ENCODE results near the gene SPATA13.
"Not testable (repeated sequence)": the region's sequence is repeated elsewhere in the genome, so short reads cannot be mapped to it uniquely, and the experiment has no call there.

SPATA13 gene

GRCh38 chr13:24317835-24318234 lies 157.3 kb downstream of the SPATA13 start:
- in situ Hi-C loops (cut with HindIII; ENCODE audit: low pct_ligation_motif_present, low pct_unique_long_range_greater_than_20kb, low sequenced_read_pairs); DNase-seq: not testable (repeated sequence)

DNA sequence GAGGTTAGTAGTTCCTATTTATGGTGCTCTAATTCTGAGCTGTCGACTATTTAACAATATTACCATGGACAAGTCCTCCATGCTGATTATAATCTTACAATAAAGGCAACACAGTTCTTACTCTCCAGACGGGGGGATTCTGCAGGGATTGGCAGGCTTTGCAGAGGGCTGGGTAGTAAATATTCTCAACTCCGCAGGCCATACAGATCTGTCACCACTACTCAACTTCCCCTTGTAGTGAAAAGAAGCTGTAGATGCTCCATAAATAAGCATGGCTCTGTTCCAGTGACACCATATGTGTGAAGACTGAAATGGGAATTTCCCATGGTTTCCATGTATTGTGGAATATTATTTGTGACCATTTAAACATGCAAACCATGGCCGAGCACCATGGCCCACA lies 158.4 kb downstream of the SPATA13 start:
- in situ Hi-C loops (cut with HindIII; ENCODE audit: low pct_ligation_motif_present, low pct_unique_long_range_greater_than_20kb, low sequenced_read_pairs); DNase-seq: not testable (repeated sequence)

DNA sequence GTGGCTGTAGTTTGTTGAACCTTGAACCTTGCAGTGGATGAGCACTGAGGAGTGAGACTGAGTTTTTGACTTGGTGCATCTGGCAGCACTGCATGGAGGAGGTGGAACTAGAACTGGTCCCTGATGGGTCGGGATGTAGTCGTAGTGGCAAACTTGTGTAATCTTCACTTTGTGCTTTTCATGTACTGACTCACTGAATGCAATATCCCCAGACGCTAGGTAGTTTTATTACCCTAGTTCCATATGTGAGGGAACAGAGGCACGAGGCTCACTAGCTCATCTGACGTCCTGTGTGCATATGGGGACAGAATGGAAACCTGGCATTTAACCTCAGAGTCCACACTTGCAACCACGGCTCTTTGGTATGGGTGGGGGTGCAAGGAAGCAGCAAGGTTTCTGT lies 159.1 kb downstream of the SPATA13 start:
- DNase-seq; in situ Hi-C loops (cut with HindIII; ENCODE audit: low pct_ligation_motif_present, low pct_unique_long_range_greater_than_20kb, low sequenced_read_pairs): not testable (repeated sequence)

GRCh38 chr13:24321416-24321815 lies 160.9 kb downstream of the SPATA13 start:
- in situ Hi-C loops (cut with HindIII; ENCODE audit: low pct_ligation_motif_present, low pct_unique_long_range_greater_than_20kb, low sequenced_read_pairs); DNase-seq: not testable (repeated sequence)

- DNase-seq; in situ Hi-C loops (cut with HindIII; ENCODE audit: low pct_ligation_motif_present, low pct_unique_long_range_greater_than_20kb, low sequenced_read_pairs): not testable (repeated sequence)
Measured at GRCh38 chr13:24322470-24322869, 161.9 kb downstream of the SPATA13 start.

- in situ Hi-C loops (cut with HindIII; ENCODE audit: low pct_ligation_motif_present, low pct_unique_long_range_greater_than_20kb, low sequenced_read_pairs): no loop called here
- DNase-seq: no peak
Measured at GRCh38 chr13:24323036-24323738, 162.7 kb downstream of the SPATA13 start.

- in situ Hi-C loops (cut with HindIII; ENCODE audit: low pct_ligation_motif_present, low pct_unique_long_range_greater_than_20kb, low sequenced_read_pairs): no loop called here
- DNase-seq: no peak
Measured at GRCh38 chr13:24323739-24324075, 163.2 kb downstream of the SPATA13 start.

GRCh38 chr13:24327598-24327997 lies 167.1 kb downstream of the SPATA13 start:
- in situ Hi-C loops (cut with HindIII; ENCODE audit: low pct_ligation_motif_present, low pct_unique_long_range_greater_than_20kb, low sequenced_read_pairs); DNase-seq: not testable (repeated sequence)

- in situ Hi-C loops (cut with HindIII; ENCODE audit: low pct_ligation_motif_present, low pct_unique_long_range_greater_than_20kb, low sequenced_read_pairs): no loop called here
- DNase-seq: no peak
Measured at GRCh38 chr13:24328145-24328544, 167.6 kb downstream of the SPATA13 start.

- in situ Hi-C loops (cut with HindIII; ENCODE audit: low pct_ligation_motif_present, low pct_unique_long_range_greater_than_20kb, low sequenced_read_pairs): no loop called here
- DNase-seq: no peak
Measured at GRCh38 chr13:24338721-24339120, 178.2 kb downstream of the SPATA13 start.

- in situ Hi-C loops (cut with HindIII; ENCODE audit: low pct_ligation_motif_present, low pct_unique_long_range_greater_than_20kb, low sequenced_read_pairs): no loop called here
Measured at GRCh38 chr13:24339937-24340607, 179.6 kb downstream of the SPATA13 start.

DNA sequence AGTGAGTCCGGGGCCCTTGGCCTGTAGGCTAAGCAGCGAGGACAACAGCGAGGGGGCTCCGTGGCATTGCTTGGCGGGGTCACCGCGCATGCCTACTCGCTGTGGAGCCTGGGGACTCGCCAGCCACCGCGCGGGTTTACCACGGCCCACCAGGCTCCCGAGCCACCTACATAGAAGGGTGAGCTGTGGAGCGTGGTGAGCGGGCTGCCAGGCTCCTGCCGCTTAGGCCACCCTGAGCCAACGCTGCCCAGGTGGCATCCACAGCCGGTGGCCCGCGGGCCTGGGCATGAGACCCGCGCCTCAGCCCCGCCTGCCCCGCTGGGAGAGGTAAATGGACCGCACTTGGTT lies 180.1 kb downstream of the SPATA13 start:
- no peak for DNase-seq
- in situ Hi-C loops (cut with HindIII; ENCODE audit: low pct_ligation_motif_present, low pct_unique_long_range_greater_than_20kb, low sequenced_read_pairs): no loop called here

More at GRCh38 chr13:24339937-24340607, 179.6 kb downstream of the SPATA13 start:
- DNase-seq: no peak

DNA sequence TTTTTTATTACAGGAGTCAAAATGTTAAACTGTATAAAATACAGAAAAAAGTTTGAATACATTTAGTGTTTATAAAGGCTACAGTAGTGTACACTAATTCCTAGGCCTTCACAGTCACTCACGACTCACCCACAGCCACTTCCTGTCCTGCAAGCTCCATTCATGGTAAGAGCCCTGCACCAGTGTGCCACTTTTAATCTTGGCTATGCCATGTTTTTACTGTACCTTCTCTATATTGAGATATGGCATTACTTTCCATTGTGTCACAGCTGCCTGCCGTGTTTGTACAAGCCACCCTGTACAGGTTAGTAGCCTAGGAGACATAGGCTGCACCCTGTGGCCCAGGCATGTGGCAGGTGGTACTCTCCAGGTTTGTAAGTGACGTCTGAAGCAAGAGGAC lies 180.9 kb downstream of the SPATA13 start:
- in situ Hi-C loops (cut with HindIII; ENCODE audit: low pct_ligation_motif_present, low pct_unique_long_range_greater_than_20kb, low sequenced_read_pairs): no loop called here
- DNase-seq: no peak

DNA sequence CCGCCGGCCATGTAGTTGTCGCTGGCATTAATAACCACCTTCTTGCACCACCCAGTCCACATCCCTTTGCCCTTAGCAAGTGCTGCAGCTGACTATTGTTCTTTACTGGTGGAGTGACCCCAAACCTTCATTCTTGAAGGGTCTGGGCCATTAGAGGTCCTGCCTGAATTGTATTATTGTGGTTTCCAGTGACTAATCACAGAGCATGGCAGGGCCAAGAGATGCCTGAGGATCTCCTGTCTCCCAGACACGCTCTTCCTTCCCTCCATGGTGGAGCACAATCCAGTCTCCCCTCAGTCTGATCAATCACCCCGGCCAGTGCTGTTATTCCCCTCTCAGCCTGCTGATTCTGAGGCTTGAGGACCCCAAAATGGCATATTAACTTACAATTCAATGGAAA lies 187.9 kb downstream of the SPATA13 start:
- in situ Hi-C loops (cut with HindIII; ENCODE audit: low pct_ligation_motif_present, low pct_unique_long_range_greater_than_20kb, low sequenced_read_pairs): no loop called here
- DNase-seq: no peak

DNA sequence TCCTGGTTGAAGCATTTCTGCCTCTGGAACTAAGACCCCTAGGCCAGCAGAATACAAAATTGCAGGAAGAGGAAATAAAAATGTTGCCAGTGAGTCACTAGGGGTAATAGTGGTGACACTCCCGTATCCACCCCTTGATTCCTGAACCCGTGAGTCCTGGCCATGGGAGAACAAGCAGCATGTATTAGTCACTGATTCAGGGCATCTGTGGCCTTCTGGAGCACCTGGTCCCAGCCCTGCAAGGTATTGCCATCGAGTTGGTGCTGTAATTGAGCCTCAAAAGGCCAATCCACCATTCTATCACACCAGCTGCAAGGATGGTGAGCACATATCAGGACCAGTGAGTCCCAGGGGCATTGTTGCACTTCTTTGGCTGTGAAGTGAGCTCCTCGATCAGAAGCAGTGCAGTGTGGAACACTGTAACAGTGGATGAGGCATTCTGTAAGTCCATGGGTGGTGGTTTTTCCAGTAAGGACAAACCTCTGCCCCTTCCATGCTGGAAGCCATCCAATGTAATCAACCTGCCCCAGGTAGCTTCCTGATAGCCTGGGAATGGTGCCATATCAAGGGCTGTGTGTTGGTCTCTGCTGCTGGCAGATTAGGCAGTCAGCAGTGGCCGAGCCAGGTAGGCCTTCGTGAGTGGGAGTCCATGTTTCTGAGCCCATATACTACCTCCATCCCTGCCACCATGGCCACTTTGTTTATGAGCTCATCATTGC lies 188.4 kb downstream of the SPATA13 start:
- in situ Hi-C loops (cut with HindIII; ENCODE audit: low pct_ligation_motif_present, low pct_unique_long_range_greater_than_20kb, low sequenced_read_pairs): no loop called here
- no peak for DNase-seq

DNA sequence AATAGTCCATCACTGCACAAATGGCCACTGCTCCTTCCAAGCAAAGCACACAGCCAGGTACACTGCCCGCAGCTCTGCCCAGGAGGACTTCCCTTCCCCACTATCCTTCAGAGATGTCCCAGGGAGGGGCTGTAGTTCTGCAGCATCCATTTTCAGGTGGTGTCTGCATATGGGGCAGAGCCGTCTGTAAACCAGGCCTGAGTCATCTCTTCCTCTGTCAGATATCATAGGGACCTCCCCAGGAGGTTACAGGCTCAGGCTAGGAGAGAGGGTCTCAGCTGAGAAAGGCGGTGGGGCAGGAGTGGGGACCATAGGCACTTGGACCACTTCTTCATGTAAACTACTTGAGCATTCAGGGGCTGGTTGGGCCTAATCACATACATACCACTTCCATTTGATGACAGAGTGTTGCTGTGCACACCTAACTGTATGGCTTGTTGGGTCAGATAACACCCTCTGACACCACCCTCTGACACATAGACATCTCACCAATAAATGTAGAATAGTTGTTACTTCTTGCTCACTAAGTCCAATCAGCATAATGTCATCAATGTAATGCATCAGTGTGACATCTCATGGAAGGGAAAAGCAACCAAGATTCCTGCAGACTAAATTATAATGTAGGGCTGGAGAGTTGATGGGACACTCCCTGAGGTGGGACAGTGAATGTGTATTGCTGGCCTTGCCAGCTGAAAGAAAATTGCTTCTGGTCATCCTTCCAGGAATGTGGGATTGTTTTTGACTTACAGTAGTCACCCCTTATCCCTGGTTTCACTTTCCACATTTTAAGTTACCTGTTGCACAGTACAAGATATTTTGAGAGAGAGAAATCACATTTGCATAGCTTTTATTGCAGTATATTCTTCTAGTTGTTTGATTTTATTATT lies 189.5 kb downstream of the SPATA13 start:
- in situ Hi-C loops (cut with HindIII; ENCODE audit: low pct_ligation_motif_present, low pct_unique_long_range_greater_than_20kb, low sequenced_read_pairs); DNase-seq: not testable (repeated sequence)

DNA sequence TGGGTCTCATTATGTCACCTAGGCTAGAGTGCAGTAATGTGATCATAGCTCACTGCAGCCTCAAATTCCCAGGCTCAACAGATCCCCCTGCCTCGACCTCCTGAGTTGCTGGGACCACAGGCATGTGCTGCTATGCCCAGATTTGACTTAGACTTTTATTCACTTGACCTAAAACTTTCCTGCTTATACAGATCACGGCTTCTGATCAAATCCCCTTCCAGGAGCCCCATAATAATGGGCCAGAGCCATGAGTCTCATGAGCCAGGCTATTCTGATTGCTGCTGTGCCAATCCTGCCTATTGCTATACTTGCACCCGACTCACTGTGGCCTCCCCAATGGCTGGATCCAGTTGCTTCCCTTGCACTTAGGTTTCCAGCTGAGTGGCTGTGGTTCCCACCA lies 190.9 kb downstream of the SPATA13 start:
- in situ Hi-C loops (cut with HindIII; ENCODE audit: low pct_ligation_motif_present, low pct_unique_long_range_greater_than_20kb, low sequenced_read_pairs): no loop called here
- DNase-seq: no peak

GRCh38 chr13:24353736-24354135 lies 193.2 kb downstream of the SPATA13 start:
- in situ Hi-C loops (cut with HindIII; ENCODE audit: low pct_ligation_motif_present, low pct_unique_long_range_greater_than_20kb, low sequenced_read_pairs): no loop called here
- DNase-seq: no peak

- in situ Hi-C loops (cut with HindIII; ENCODE audit: low pct_ligation_motif_present, low pct_unique_long_range_greater_than_20kb, low sequenced_read_pairs): no loop called here
- DNase-seq: no peak
Measured at GRCh38 chr13:24355103-24355502, 194.6 kb downstream of the SPATA13 start.

All from ACHN (cell line).